ENCODE data around the gene NAA25.

DNA sequence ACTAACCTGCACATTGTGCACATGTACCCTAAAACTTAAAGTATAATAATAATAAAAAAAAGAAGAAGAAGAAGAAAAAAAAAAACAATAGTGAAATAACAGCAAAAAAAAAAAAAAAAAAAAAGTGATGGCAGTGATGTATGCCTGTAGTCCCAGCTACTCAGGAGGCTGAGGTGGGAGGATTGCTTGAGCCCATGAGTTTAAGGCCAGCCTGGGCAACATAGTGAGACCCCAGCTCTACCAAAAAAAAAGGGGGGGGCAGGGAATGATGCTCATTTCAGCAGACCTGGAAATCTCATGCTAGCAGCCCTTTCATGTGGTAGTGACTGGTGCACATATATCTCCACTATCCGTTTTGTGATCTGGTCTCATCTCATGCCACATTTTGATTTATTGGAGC lies 37.5 kb upstream of the NAA25 start:
- TF ChIP-seq, protein P1, sequence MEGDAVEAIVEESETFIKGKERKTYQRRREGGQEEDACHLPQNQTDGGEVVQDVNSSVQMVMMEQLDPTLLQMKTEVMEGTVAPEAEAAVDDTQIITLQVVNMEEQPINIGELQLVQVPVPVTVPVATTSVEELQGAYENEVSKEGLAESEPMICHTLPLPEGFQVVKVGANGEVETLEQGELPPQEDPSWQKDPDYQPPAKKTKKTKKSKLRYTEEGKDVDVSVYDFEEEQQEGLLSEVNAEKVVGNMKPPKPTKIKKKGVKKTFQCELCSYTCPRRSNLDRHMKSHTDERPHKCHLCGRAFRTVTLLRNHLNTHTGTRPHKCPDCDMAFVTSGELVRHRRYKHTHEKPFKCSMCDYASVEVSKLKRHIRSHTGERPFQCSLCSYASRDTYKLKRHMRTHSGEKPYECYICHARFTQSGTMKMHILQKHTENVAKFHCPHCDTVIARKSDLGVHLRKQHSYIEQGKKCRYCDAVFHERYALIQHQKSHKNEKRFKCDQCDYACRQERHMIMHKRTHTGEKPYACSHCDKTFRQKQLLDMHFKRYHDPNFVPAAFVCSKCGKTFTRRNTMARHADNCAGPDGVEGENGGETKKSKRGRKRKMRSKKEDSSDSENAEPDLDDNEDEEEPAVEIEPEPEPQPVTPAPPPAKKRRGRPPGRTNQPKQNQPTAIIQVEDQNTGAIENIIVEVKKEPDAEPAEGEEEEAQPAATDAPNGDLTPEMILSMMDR (IDR thresholded peaks at IDR 0.05; ENCODE audit: insufficient read depth, low read length, poor library complexity, severe bottlenecking) = no peak
- no peak for TF ChIP-seq EZH2phosphoT487 (conservative IDR thresholded peaks at IDR 0.05; ENCODE audit: low read length)
